NOMO-1 treated with dmso at 0.1 percent for 144 hours (cell line): ENCODE data around the gene CCNC.
"Not testable (repeated sequence)": the region's sequence is repeated elsewhere in the genome, so short reads cannot be mapped to it uniquely, and the experiment has no call there.

Experiments used
- DNase-seq: peaks from one replicate; lab custom pipeline; 2025; ENCODE audit not compliant: unreplicated experiment; lab: John Stamatoyannopoulos, UW

The CCNC gene

GRCh38 chr6:99603421-99604165, 35.1 kb upstream of the CCNC start:
- no peak for DNase-seq

GRCh38 chr6:99602520-99603420, 34.3 kb upstream of the CCNC start:
- DNase-seq: no peak

GRCh38 chr6:99594696-99595095, 26.2 kb upstream of the CCNC start:
- DNase-seq: not testable (repeated sequence)

GRCh38 chr6:99592900-99593299, 24.4 kb upstream of the CCNC start:
- DNase-seq: peak; percentile 84

GRCh38 chr6:99591673-99592364, 23.4 kb upstream of the CCNC start:
- no peak for DNase-seq

GRCh38 chr6:99590728-99591672, 22.5 kb upstream of the CCNC start:
- DNase-seq: peak; percentile 4

GRCh38 chr6:99589907-99590493, 21.5 kb upstream of the CCNC start:
- no peak for DNase-seq

- no peak for DNase-seq
Observed at GRCh38 chr6:99589290-99589672, 20.8 kb upstream of the CCNC start.

GRCh38 chr6:99588618-99589289, 20.3 kb upstream of the CCNC start:
- DNase-seq: peak; percentile 33

- no peak for DNase-seq
Observed at GRCh38 chr6:99587792-99588191, 19.3 kb upstream of the CCNC start.

- no peak for DNase-seq
Observed at GRCh38 chr6:99579781-99580180, 11.3 kb upstream of the CCNC start.

GRCh38 chr6:99575544-99576227, 7.2 kb upstream of the CCNC start:
- no peak for DNase-seq

- DNase-seq: no peak
Observed at GRCh38 chr6:99573980-99574617, 5.6 kb upstream of the CCNC start.

- DNase-seq: no peak
Observed at GRCh38 chr6:99563056-99563723, 5.3 kb downstream of the CCNC start.

- DNase-seq: no peak
Observed at GRCh38 chr6:99560668-99561067, 7.8 kb downstream of the CCNC start.

GRCh38 chr6:99559057-99559456, 9.4 kb downstream of the CCNC start:
- DNase-seq: no peak

GRCh38 chr6:99553888-99554287, 14.6 kb downstream of the CCNC start:
- no peak for DNase-seq
